ENCODE results near the gene UXS1.

The UXS1 gene

GRCh38 chr2:106195981-106196380 is 1.9 kb upstream of the UXS1 start:
- no peak overlapping the region for H3K4me3 ChIP-seq (ENCODE audit: low read depth, low read length)
- no peak for DNase-seq (ENCODE audit: low read depth, low spot score)
- no peak for TF ChIP-seq CTCF (IDR thresholded peaks at IDR 0.05; ENCODE audit: insufficient read depth, low read length, missing control alignments)
- ChIA-PET CTCF (no interaction called here), POLR2A (no interaction called here)

GRCh38 chr2:106195456-106195855 is 1.4 kb upstream of the UXS1 start:
- no peak overlapping the region for H3K4me3 ChIP-seq (ENCODE audit: low read depth, low read length)
- CTCF ChIA-PET, result no interaction called here
- POLR2A ChIA-PET, result no interaction called here
- no peak for DNase-seq (ENCODE audit: low read depth, low spot score)
- no peak for TF ChIP-seq CTCF (IDR thresholded peaks at IDR 0.05; ENCODE audit: insufficient read depth, low read length, missing control alignments)

- no peak for DNase-seq (ENCODE audit: low read depth, low spot score)
- POLR2A ChIA-PET, result no interaction called here
- CTCF ChIA-PET, result interaction anchor here (1.5 kb wide), 1 partner anchor 88 kb away, joined by 3 read pairs; no protein-coding TSS in a partner anchor
- peak overlapping the region; percentile 78 for H3K4me3 ChIP-seq (ENCODE audit: low read depth, low read length)
- TF ChIP-seq CTCF (IDR thresholded peaks at IDR 0.05; ENCODE audit: insufficient read depth, low read length, missing control alignments), result no peak
Observed at GRCh38 chr2:106193690-106193976, 468 bp downstream of the UXS1 start.

- no peak for TF ChIP-seq CTCF (IDR thresholded peaks at IDR 0.05; ENCODE audit: insufficient read depth, low read length, missing control alignments)
- ChIA-PET CTCF (interaction anchor here (1.5 kb wide), 1 partner anchor 88 kb away, joined by 3 read pairs; no protein-coding TSS in a partner anchor), POLR2A (no interaction called here)
- peak overlapping the region; percentile 78 for H3K4me3 ChIP-seq (ENCODE audit: low read depth, low read length)
- peak; percentile 49 for DNase-seq (ENCODE audit: low read depth, low spot score)
Observed at GRCh38 chr2:106192752-106193689, 1.1 kb downstream of the UXS1 start.

GRCh38 chr2:106191511-106192016 is 2.5 kb downstream of the UXS1 start:
- POLR2A ChIA-PET, result no interaction called here
- no peak for TF ChIP-seq CTCF (IDR thresholded peaks at IDR 0.05; ENCODE audit: insufficient read depth, low read length, missing control alignments)
- no peak for DNase-seq (ENCODE audit: low read depth, low spot score)
- CTCF ChIA-PET, result no interaction called here
- H3K4me3 ChIP-seq (ENCODE audit: low read depth, low read length), result no peak overlapping the region

- TF ChIP-seq CTCF (IDR thresholded peaks at IDR 0.05; ENCODE audit: insufficient read depth, low read length, missing control alignments), result no peak
- CTCF ChIA-PET, result no interaction called here
- DNase-seq (ENCODE audit: low read depth, low spot score), result no peak
- H3K4me3 ChIP-seq (ENCODE audit: low read depth, low read length), result no peak overlapping the region
- POLR2A ChIA-PET, result no interaction called here
Observed at GRCh38 chr2:106189764-106190468, 4.2 kb downstream of the UXS1 start.
